ENCODE measurements around the gene SDK2. TPM values are rescaled to one million over a fixed set of nuclear protein-coding genes. Genes with fewer than 3 reads are reported as not detected.

The SDK2 gene
- polyA plus RNA-seq, 1 experiment: 0.01 TPM

DNA sequence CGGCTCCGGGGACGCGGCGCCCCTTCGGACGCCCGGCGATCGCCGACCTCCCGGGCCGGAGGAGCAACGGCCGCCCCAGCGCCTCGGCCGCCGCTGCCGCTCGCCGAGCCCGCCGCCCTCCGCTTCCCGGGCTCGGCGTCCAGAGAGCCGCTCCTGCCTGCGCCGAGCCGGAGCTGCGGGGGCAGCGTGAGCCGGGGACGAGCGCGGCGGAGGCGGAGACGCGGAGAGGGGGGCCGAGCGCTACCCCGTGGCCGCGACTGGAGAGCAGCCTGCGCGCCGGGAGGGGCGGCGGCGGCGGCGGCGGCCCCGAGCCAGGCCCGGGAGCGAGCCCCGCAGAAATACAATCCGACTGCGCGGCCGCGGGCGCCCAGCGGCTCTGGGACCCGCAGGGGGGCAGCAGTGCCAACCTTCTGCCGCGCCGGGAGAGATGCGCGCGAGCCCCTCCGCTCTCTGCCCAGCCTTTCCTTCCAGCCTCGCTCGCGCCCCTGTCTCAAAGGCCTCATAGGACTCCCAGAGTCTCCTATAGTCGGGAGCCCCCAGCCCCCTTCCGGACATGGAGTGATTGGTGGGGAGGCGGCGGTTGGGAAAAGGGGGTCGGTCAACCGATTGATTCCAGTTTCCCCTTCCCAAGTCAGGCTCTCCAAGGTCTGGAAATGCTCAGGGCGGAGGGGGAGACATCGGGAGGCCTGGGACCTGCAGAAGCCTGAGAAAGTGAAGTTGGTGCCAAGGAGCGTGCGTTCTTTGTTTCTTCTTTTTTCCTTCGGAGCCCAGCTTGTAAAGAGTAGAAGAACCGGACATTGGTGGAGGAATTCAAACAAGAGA is 1.0 kb upstream of the SDK2 start:
- Histone ChIP-seq H3K9me3 (ENCODE audit: control insufficient read depth, insufficient read depth, low read length) (no peaks in the 10 kb centered on the region; the same call in 1 of the 2 replicates), H3K4me3 (ENCODE audit: low read depth, low read length) (no peak overlapping the region), H3K27ac (ENCODE audit: low read depth, low read length) (no peak overlapping the region), H3K27me3 (ENCODE audit: control insufficient read depth, insufficient read depth, low read length) (peaks cover 45% of the 10 kb centered on the region)
- CTCF ChIA-PET: no interaction called here
- TF ChIP-seq CTCF (IDR thresholded peaks at IDR 0.05; ENCODE audit: low read depth, low read length): no peak
- DNase-seq (ENCODE audit: low read depth, low spot score): no peak
- POLR2A ChIA-PET: no interaction called here

GRCh38 chr17:73643852-73644144 is 447 bp downstream of the SDK2 start:
- DNase-seq (ENCODE audit: low read depth, low spot score): no peak
- H3K4me3 ChIP-seq (ENCODE audit: low read depth, low read length): no peak overlapping the region
- no peak for TF ChIP-seq CTCF (IDR thresholded peaks at IDR 0.05; ENCODE audit: low read depth, low read length)
- CTCF ChIA-PET: no interaction called here
- POLR2A ChIA-PET: no interaction called here
- peaks cover 47% of the 10 kb centered on the region for H3K27me3 ChIP-seq (ENCODE audit: control insufficient read depth, insufficient read depth, low read length)
- no peaks in the 10 kb centered on the region; the same call in 1 of the 2 replicates for H3K9me3 ChIP-seq (ENCODE audit: control insufficient read depth, insufficient read depth, low read length)
- no peak overlapping the region for H3K27ac ChIP-seq (ENCODE audit: low read depth, low read length)

GRCh38 chr17:73643001-73643851 is 1.0 kb downstream of the SDK2 start:
- TF ChIP-seq CTCF (IDR thresholded peaks at IDR 0.05; ENCODE audit: low read depth, low read length): no peak
- Histone ChIP-seq H3K9me3 (ENCODE audit: control insufficient read depth, insufficient read depth, low read length) (no peaks in the 10 kb centered on the region; the same call in 1 of the 2 replicates), H3K4me3 (ENCODE audit: low read depth, low read length) (no peak overlapping the region), H3K27me3 (ENCODE audit: control insufficient read depth, insufficient read depth, low read length) (peaks cover 47% of the 10 kb centered on the region), H3K27ac (ENCODE audit: low read depth, low read length) (no peak overlapping the region)
- no peak for DNase-seq (ENCODE audit: low read depth, low spot score)
- CTCF ChIA-PET: interaction anchor here (0.5 kb wide), 1 partner anchor 534 kb away, joined by 3 read pairs; no protein-coding TSS in a partner anchor
- POLR2A ChIA-PET: no interaction called here

DNA sequence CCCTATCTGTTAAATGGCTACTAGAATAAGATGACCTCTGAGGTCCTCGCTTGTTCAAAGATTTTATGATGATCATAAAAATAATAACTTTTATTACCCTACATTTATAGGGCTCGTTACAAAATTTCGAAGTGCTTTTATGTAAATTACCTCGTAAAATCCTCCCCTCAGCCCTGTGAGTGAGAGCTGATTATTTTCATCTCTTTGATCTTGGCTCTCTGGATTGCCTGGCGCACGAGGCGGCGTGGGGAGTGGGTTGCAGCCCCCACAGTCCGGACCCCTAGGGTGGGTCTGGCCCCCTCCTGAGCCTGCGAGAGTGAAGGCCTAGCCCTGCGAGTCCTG is 1.6 kb downstream of the SDK2 start:
- no peak overlapping the region for H3K27ac ChIP-seq (ENCODE audit: low read depth, low read length)
- no peaks in the 10 kb centered on the region; the same call in 1 of the 2 replicates for H3K9me3 ChIP-seq (ENCODE audit: control insufficient read depth, insufficient read depth, low read length)
- H3K4me3 ChIP-seq (ENCODE audit: low read depth, low read length): no peak overlapping the region
- CTCF ChIA-PET: interaction anchor here (0.5 kb wide), 1 partner anchor 535 kb away, joined by 3 read pairs; no protein-coding TSS in a partner anchor
- POLR2A ChIA-PET: no interaction called here
- peaks cover 47% of the 10 kb centered on the region for H3K27me3 ChIP-seq (ENCODE audit: control insufficient read depth, insufficient read depth, low read length)
- no peak for TF ChIP-seq CTCF (IDR thresholded peaks at IDR 0.05; ENCODE audit: low read depth, low read length)
- DNase-seq (ENCODE audit: low read depth, low spot score): no peak

All from AG04450 (cell line).